ENCODE results near the gene PLXNB2.

The PLXNB2 gene

DNA sequence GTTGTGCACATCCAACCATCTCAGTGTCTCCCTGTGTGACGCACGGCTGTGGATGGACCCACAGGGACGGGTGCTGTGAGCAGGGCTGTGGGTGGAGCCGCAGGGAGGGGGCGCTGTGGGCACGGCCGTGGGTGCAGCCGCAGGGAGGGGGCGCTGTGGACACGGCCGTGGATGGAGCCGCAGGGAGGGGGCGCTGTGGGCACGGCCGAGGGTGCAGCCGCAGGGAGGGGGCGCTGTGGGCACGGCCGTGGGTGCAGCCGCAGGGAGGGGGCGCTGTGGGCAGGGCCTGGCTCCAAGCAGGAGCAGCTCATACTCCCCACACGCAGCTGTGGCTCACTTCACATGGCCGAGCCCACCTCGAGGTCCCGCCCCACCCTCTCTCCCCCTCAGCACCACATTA lies 31.3 kb downstream of the PLXNB2 start:
- TF ChIP-seq ZNF777 (tag by site-specific recombination; IDR thresholded peaks at IDR 0.05; ENCODE audit: borderline replicate concordance): no peak
- no peak for TF ChIP-seq PRDM10 (tag by site-specific recombination; IDR thresholded peaks at IDR 0.05)
- no peak for TF ChIP-seq ZNF785 (tag by site-specific recombination; IDR thresholded peaks at IDR 0.05)
- no peak for TF ChIP-seq ZNF529 (tag by site-specific recombination; IDR thresholded peaks at IDR 0.05; ENCODE audit: insufficient replicate concordance)
- TF ChIP-seq ZNF830 (tag by site-specific recombination; IDR thresholded peaks at IDR 0.05; ENCODE audit: low read depth): no peak
- no peak for TF ChIP-seq ZNF623 (tag by site-specific recombination; IDR thresholded peaks at IDR 0.05)
- H3K4me3 ChIP-seq (ENCODE audit: low read depth, low read length): no peak overlapping the region
- CTCF ChIA-PET: interaction anchor here (0.6 to 6.3 kb wide), 20 partner anchors 14 to 345 kb away, joined by 3 to 42 read pairs (median 4); partner anchors contain the start of gene PLXNB2

DNA sequence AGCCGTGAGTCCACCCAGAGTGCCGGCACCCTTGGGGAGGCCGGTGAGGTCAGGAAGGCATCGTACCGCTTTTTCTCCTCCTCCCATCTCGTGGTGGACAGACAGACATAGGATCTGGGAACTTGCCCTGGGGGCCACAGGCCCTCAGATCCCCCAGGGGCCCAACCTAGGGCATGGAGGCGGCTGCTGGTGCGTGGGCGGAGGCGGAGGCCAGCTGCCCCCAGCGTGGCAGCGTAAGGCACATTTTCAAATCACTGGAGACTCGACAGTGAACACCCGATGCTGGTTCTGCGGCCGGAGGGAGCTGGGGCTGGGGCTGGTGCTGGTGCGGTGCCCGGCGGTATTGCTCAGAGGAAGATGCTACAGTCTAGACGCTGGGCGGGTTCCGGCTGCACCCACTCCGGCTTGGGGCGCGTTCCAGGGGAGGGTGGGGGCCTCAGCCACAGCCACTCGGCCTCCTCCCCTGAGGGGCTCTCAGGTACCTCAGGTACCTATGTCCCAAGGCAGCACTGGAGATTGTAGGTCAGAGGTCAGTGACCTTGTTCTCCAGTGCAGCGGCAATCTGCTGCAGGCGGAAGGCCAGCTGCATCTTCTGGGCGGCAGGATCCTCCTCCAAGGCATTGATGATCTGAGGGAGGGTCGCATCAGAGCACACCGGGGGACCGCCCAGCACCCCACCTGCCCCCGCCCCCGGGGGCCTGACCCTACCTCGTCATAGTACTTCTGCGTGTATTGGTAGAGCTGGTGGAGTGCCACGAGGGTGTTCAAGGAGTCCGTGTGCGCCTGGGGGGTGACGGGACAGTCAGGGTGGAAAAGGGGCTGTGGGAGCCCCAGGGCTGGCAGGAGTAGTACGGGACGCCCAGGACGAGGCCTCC lies 32.0 kb downstream of the PLXNB2 start:
- Histone ChIP-seq H3K27ac (ENCODE audit: extremely low read depth, low read depth, low read length) (no peak overlapping the region), H3K9me3 (ENCODE audit: control insufficient read depth, insufficient read depth, low read depth, low read length) (no peaks in the 10 kb centered on the region), H3K4me1 (ENCODE audit: control insufficient read depth, insufficient read depth, low read length) (peaks cover 13% of the 10 kb centered on the region), H3K36me3 (ENCODE audit: control insufficient read depth in 2 of 2, insufficient read depth in 1 of 2, low read length in 2 of 2) (peaks cover 0 to 61% of the 10 kb centered on the region in 2 experiments; a peak in 2 of 3 replicates), H3K4me3 (ENCODE audit: low read depth, low read length) (no peak overlapping the region)
- CTCF ChIA-PET: interaction anchor here (0.6 to 6.3 kb wide), 19 partner anchors 12 to 346 kb away, joined by 3 to 42 read pairs (median 4); no protein-coding TSS in a partner anchor
- POLR2A ChIA-PET: interaction anchor here (1.8 to 2.0 kb wide), 2 partner anchors 54 to 66 kb away, joined by 4 to 5 read pairs; no protein-coding TSS in a partner anchor
- TF ChIP-seq ZNF521 (tag by site-specific recombination; IDR thresholded peaks at IDR 0.05) (no peak), KLF1 (tag by site-specific recombination; IDR thresholded peaks at IDR 0.05) (peak; percentile 89), ZBTB26 (tag by site-specific recombination; optimal IDR thresholded peaks at IDR 0.05) (no peak), ZNF155 (tag by site-specific recombination; IDR thresholded peaks at IDR 0.05) (no peak), ZNF639 (tag by site-specific recombination; IDR thresholded peaks at IDR 0.05) (no peak), KLF7 (tag by site-specific recombination; IDR thresholded peaks at IDR 0.05; ENCODE audit: borderline replicate concordance) (no peak), ZNF501 (tag by site-specific recombination; IDR thresholded peaks at IDR 0.05) (no peak), EGR2 (tag by site-specific recombination; IDR thresholded peaks at IDR 0.05; ENCODE audit: low read depth) (peak; percentile 29; the same call in 1 of the 2 replicates), ZNF391 (tag by site-specific recombination; IDR thresholded peaks at IDR 0.05; ENCODE audit: borderline replicate concordance, low read depth) (no peak), ZFHX2 (tag by site-specific recombination; conservative IDR thresholded peaks at IDR 0.05) (peak; percentile 57), KLF8 (tag by site-specific recombination; IDR thresholded peaks at IDR 0.05) (peak; percentile 26; the same call in 1 of the 2 replicates), GLIS2 (tag by site-specific recombination; IDR thresholded peaks at IDR 0.05) (peak; percentile 58)
- TF ChIP-seq, protein P1, sequence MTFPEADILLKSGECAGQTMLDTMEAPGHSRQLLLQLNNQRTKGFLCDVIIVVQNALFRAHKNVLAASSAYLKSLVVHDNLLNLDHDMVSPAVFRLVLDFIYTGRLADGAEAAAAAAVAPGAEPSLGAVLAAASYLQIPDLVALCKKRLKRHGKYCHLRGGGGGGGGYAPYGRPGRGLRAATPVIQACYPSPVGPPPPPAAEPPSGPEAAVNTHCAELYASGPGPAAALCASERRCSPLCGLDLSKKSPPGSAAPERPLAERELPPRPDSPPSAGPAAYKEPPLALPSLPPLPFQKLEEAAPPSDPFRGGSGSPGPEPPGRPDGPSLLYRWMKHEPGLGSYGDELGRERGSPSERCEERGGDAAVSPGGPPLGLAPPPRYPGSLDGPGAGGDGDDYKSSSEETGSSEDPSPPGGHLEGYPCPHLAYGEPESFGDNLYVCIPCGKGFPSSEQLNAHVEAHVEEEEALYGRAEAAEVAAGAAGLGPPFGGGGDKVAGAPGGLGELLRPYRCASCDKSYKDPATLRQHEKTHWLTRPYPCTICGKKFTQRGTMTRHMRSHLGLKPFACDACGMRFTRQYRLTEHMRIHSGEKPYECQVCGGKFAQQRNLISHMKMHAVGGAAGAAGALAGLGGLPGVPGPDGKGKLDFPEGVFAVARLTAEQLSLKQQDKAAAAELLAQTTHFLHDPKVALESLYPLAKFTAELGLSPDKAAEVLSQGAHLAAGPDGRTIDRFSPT (tag by site-specific recombination; IDR thresholded peaks at IDR 0.05): peak; percentile 41; the same call in 1 of the 2 replicates
- TF ChIP-seq, protein P2, sequence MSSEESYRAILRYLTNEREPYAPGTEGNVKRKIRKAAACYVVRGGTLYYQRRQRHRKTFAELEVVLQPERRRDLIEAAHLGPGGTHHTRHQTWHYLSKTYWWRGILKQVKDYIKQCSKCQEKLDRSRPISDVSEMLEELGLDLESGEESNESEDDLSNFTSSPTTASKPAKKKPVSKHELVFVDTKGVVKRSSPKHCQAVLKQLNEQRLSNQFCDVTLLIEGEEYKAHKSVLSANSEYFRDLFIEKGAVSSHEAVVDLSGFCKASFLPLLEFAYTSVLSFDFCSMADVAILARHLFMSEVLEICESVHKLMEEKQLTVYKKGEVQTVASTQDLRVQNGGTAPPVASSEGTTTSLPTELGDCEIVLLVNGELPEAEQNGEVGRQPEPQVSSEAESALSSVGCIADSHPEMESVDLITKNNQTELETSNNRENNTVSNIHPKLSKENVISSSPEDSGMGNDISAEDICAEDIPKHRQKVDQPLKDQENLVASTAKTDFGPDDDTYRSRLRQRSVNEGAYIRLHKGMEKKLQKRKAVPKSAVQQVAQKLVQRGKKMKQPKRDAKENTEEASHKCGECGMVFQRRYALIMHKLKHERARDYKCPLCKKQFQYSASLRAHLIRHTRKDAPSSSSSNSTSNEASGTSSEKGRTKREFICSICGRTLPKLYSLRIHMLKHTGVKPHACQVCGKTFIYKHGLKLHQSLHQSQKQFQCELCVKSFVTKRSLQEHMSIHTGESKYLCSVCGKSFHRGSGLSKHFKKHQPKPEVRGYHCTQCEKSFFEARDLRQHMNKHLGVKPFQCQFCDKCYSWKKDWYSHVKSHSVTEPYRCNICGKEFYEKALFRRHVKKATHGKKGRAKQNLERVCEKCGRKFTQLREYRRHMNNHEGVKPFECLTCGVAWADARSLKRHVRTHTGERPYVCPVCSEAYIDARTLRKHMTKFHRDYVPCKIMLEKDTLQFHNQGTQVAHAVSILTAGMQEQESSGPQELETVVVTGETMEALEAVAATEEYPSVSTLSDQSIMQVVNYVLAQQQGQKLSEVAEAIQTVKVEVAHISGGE (tag by site-specific recombination; conservative IDR thresholded peaks at IDR 0.05; ENCODE audit: low read depth): no peak

More for the DNA sequence above, 31.3 kb downstream of the PLXNB2 start:
- Histone ChIP-seq H3K27ac (ENCODE audit: extremely low read depth, low read depth, low read length) (no peak overlapping the region), H3K9me3 (ENCODE audit: control insufficient read depth, insufficient read depth, low read depth, low read length) (no peaks in the 10 kb centered on the region), H3K4me1 (ENCODE audit: control insufficient read depth, insufficient read depth, low read length) (peaks cover 6% of the 10 kb centered on the region), H3K36me3 (ENCODE audit: control insufficient read depth in 2 of 2, insufficient read depth in 1 of 2, low read length in 2 of 2) (peaks cover 0 to 68% of the 10 kb centered on the region in 2 experiments; a peak in 2 of 3 replicates)
- POLR2A ChIA-PET: interaction anchor here (0.6 to 2.0 kb wide), 3 partner anchors 25 to 66 kb away, joined by 4 to 5 read pairs (median 5); no protein-coding TSS in a partner anchor

Measured in HEK293 (cell line).